HG03196 (cell line): ENCODE data around the gene FGD4.
A peak's percentile ranks its signal among the peaks of the same experiment; 100 is the strongest.
"Not testable (repeated sequence)": the region's sequence is repeated elsewhere in the genome, so short reads cannot be mapped to it uniquely, and the experiment has no call there.

Source experiments
- ATAC-seq: cut with Tn5 transposase; IDR thresholded peaks from one replicate; pipeline ENCODE4 v1.9.1; 2021; ENCODE audit not compliant: unreplicated experiment

The FGD4 gene

DNA sequence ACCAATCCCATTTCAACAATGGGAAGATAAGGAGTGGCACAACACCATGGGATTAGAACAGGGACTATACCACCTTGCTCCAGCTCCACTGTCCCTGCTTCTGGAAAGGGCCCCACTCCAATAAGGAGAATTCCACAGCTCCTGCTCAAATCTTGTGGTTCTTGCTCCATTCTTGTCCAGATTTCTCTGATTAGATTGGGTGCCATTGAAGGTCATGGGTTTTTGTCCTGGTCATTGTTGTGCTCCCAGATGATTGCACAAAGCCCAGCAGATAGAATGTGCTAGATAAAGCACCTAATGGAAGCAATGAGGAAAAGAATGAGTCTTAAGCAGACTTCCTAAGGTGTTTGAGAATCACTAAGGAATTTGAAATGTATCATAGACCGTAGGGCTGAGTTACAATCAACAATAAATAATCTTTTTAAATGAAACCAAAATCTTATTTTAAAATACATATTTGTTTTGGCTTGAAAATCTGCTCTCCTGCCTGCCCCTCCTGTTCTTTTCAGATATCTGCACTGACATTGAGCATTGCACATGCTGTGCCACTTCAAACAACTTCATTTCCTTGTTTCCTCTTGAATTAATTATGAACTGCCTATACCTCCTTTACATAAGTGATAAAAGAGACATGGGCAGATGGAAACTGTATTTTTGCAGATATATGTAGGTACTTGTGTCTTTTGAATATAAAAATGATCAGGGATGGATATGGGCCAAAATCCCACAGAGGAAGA, 115.9 kb downstream of the FGD4 start:
- ATAC-seq: no peak

- no peak for ATAC-seq
Measured at GRCh38 chr12:32516230-32516629, 116.9 kb downstream of the FGD4 start.

- no peak for ATAC-seq
Measured at GRCh38 chr12:32517966-32518365, 118.6 kb downstream of the FGD4 start.

GRCh38 chr12:32519047-32519446, 119.7 kb downstream of the FGD4 start:
- ATAC-seq: no peak

DNA sequence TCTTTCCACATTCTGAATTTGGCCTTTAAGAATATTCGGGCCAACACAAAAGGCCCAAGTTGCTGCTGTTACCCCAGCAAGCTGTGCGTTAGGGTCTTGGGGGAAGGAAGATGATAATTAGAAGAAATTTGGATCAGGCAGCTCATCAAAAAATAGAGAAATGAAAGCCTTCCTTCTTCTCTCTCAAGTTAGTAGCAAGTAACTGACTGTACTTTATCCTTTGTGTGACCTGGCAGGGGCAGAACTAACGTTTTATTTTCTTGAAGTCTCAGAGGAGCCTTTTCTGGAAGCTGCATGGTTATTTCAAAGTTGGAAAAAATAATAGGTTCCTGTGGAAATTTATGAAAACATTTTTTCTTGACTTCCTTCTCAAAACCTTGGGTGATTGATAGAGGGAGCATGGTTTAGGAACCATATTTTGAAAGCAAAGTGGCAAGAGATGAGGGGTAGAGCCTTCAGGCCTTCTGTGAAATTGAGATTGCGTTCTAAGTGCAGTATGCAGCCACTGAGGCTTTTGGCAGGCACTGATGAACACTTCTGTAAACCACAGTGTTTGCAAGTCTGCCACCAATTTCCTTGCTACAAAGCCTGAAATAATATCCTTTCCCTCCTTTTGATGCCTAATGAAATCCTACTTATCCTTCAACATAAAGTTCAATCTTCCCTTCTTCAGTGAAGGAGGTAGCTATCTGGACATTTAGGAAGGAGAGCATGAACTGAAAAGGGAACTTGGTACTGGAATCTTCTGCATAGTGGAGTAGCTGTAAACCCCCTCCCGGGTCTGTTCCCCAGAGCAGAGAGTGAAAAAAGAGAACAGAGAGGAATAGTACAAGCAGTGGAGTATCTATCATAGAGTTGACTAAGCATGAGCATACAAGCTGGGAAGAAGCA, 123.2 kb downstream of the FGD4 start:
- ATAC-seq: peak; percentile 78

- not testable (repeated sequence) for ATAC-seq
Measured at GRCh38 chr12:32525802-32526201, 126.4 kb downstream of the FGD4 start.

DNA sequence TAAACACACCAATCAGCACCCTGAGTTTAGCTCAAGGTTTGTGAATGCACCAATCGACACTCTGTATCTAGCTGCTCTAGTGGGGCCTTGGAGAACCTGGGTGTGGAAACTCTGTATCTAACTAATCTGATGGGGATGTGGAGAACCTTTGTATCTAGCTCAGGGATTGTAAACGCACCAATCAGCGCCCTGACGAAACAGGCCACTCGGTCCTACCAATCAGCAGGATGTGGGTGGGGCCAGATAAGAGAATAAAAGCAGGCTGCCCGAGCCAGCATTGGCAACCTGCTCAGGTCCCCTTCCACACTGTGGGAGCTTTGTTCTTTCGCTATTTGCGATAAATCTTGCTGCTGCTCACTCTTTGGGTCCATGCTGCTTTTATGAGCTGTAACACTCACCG, 127.0 kb downstream of the FGD4 start:
- ATAC-seq: not testable (repeated sequence)

DNA sequence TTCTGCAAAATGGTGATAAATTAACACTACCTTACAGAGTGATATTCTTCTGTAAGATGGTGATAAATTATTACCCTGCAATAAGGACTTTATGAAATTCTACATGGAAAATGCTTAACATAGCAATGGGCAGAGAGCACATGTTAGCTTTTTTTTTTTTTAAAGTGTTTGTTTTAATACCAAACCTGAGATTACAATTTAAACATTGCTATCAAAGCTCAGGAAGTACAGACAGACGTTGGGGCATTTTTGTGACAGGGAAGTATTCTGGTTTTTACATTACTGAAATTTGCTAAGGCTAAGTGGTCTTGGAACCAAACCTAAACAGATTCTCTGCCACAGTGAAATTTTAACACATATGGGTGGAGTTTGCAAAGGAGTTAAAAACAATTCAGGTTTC, 133.1 kb downstream of the FGD4 start:
- ATAC-seq: no peak

DNA sequence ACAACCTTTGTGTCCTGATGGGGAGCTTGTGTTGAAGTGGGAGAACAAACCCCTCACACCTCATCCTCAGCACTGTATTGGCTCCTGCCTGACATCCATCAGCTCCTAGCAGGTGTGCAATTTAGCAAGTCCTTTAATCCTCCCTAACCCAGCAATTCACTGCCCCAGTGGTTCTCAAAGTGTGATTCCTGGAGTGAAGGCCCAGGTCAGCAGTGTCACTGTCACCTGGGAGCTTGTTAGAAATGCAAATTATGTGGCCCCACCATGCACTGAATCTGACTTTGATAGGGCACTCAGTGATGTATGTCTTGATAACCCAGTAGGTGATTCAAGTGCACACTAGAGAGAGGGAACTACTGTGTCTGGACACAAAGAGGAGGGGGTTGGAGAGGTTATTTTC, 133.6 kb downstream of the FGD4 start:
- no peak for ATAC-seq

DNA sequence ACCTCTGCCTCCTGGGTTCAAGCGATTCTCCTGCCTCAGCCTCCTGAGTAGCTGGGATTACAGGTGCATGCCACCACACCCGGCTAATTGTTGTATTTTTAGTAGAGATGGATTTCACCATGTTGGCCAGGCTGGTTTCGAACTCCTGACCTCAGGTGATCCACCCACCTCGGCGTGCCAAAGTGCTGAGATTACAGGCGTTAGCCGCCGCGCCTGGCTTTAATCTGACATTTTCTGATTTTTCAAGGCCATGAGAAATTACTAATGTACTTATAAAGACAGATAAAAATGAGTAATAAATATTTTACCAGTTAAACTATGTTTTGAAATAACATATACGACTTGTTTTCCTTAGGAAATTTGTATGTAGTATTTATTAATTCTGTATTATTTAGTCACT, 134.1 kb downstream of the FGD4 start:
- ATAC-seq: not testable (repeated sequence)

- ATAC-seq: no peak
Measured at GRCh38 chr12:32533971-32534590, 134.7 kb downstream of the FGD4 start.

- no peak for ATAC-seq
Measured at GRCh38 chr12:32534698-32535097, 135.3 kb downstream of the FGD4 start.

GRCh38 chr12:32535288-32535999, 136.1 kb downstream of the FGD4 start:
- ATAC-seq: no peak

- no peak for ATAC-seq
Measured at GRCh38 chr12:32536000-32536345, 136.6 kb downstream of the FGD4 start.

DNA sequence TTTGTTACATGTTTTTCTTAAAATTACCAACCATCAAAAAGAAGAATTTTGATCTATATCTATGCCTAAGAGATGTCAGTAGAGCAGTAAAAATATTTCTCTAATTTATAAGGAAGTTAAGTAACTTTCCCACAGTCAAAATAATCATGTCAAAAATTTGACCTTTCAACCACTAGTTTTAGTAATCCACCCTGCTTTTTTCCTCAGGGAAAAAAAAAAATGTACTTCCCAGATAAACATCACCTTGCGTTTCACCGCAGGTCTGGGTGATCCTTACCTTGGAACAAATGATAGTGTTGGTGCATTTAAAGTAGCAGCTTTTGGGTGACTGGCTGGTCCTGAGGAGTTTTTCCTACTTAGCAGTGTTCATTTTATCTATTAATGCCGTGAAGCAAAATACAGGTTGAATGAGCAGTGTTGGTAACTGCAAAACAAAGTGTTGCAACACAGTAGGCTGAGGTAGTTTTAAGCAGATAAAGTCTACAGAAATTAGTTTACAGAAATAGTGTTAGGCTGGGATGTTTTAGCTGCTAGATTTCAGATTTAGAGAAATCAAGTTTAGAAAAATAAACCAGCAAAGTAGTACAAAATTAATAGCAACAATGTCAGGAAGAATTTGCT, 142.5 kb downstream of the FGD4 start:
- ATAC-seq: no peak

GRCh38 chr12:32542428-32543229, 143.3 kb downstream of the FGD4 start:
- no peak for ATAC-seq

GRCh38 chr12:32544893-32545292, 145.5 kb downstream of the FGD4 start:
- no peak for ATAC-seq

DNA sequence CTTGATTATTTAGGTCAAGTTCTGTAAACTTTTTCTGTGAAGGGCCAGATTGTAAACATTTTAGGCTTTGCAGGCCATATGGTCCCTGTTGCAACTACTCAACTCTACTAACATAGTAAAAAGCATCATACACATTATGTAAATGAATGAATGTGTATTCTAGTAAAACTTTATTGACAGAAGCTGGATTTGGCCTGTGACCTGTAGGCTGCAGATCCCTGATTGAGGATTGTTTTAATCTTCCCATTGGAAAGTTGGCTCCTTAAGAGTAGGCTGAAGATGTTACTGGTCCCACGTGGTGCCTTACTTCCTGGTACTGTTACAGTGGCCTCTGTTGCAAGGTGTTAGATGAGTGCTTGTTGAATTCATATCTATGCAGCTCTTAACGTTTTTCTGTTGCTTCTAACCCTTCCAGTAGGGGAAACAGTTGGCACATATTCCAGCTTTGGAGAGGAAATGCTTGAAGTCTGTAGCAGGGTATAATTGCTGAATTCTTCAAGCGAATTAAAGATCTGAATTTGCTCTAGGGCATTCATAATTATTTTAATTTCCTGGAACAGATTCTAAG, 146.1 kb downstream of the FGD4 start:
- no peak for ATAC-seq

- no peak for ATAC-seq
Measured at GRCh38 chr12:32546272-32546671, 146.9 kb downstream of the FGD4 start.
